ENCODE results near the gene ABCG4. TPM values are rescaled to one million over a fixed set of nuclear protein-coding genes. Genes with fewer than 3 reads are reported as not detected.

The ABCG4 gene
- total and polyA plus RNA-seq, 2 of the 8 experiments (the other 6 are each of a cell fraction or from before 2014, with no cell fraction given): 1.8 to 2.3 TPM

DNA sequence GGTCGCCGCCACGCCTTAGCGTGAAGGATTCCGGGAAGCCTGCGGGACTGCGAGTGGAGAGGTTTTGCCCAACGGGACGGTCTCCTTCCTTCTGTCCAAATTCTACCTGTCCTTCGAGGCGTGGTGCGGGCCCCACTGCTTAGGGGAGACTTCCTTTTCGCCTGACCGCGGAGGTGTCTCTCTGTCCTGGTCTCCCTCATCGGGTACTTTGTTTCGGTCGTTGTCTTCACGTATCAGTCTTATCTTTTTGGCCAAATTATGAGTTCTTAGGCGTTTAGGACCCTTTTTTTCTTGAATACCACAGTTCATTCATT, 27.1 kb upstream of the ABCG4 start:
- peaks cover 0 to 7% (median 4%) of the 10 kb centered on the region in 4 experiments; a peak in 3 of 8 replicates for H3K36me3 ChIP-seq (ENCODE audit: control insufficient read depth in 2 of 4, insufficient read depth in 4 of 4, low read length in 3 of 4)
- DNase-seq (ENCODE audit: low read depth in 1 of 2, low spot score in 2 of 2) (no peak), FAIRE-seq (no peak)
- no peak overlapping the region for H2BK15ac ChIP-seq (ENCODE audit: low read length)
- peak overlapping the region; percentile 62 to 86 (median 77) for H3K9ac ChIP-seq (replicated peaks in 1 of 4; ENCODE audit: extremely low read depth in 1 of 4, low read depth in 3 of 4, low read length in 3 of 4)
- H3K4me2 ChIP-seq (ENCODE audit: insufficient read depth in 1 of 2, low read depth in 2 of 2, low read length in 2 of 2): peak overlapping the region; percentile 74 to 81
- CTCF ChIA-PET (ENCODE audit: partially characterized antibody): interaction anchor here (1.3 to 4.9 kb wide), 5 partner anchors 12 to 74 kb away, joined by 3 to 26 read pairs (median 6); partner anchors contain the start of genes C2CD2L and HMBS
- H2BK120ac ChIP-seq (replicated peaks; ENCODE audit: low read depth, low read length): no peak overlapping the region
- H3K9me3 ChIP-seq (ENCODE audit: insufficient read depth in 2 of 2, low read depth in 1 of 2, low read length in 1 of 2): no peaks in the 10 kb centered on the region
- POLR2A ChIA-PET (ENCODE audit: partially characterized antibody): interaction anchor here (0.7 to 4.9 kb wide), 15 partner anchors 8 to 85 kb away, joined by 3 to 42 read pairs (median 4); partner anchors contain the start of genes ABCG4, C2CD2L, CBL and HMBS
- H3K18ac ChIP-seq (ENCODE audit: extremely low read depth, low read length): no peak overlapping the region
- no peak overlapping the region for H3K14ac ChIP-seq (ENCODE audit: insufficient read length)
- no peak overlapping the region for H2BK20ac ChIP-seq (ENCODE audit: low read length)
- no peak overlapping the region for H4K5ac ChIP-seq (ENCODE audit: insufficient read length, low read depth, low read length)
- TF ChIP-seq SIN3A (conservative IDR thresholded peaks at IDR 0.05 in 1 of 2, IDR thresholded peaks at IDR 0.05 in 1 of 2; ENCODE audit: low read depth in 1 of 2, low read length in 2 of 2) (peak in 1 of 2 experiments; percentile 18; a peak in 1 of 4 replicates), PHF8 (conservative IDR thresholded peaks at IDR 0.05; ENCODE audit: low read depth, low read length) (peak; percentile 9; the same call in 1 of the 2 replicates), NANOG (IDR thresholded peaks at IDR 0.05; ENCODE audit: insufficient read depth, low read depth, low read length, poor library complexity, severe bottlenecking) (no peak), HDAC2 (IDR thresholded peaks at IDR 0.05; ENCODE audit: borderline replicate concordance in 1 of 2, low read depth in 2 of 2, low read length in 2 of 2) (0 out of 4 replicates have a peak, but pooled peaks of 1 of the 2 experiments have one; percentile 41), POLR2AphosphoS5 (IDR thresholded peaks at IDR 0.05; ENCODE audit: low read depth, low read length) (no peak), POLR2A (IDR thresholded peaks at IDR 0.05; ENCODE audit: control extremely low read depth in 1 of 2, low read depth in 2 of 2, low read length in 2 of 2) (peak in 1 of 2 experiments; percentile 6; a peak in 1 of 3 replicates), SP2 (IDR thresholded peaks at IDR 0.05; ENCODE audit: low read length) (no peak)
- peak overlapping the region; percentile 36 for H3K56ac ChIP-seq (replicated peaks; ENCODE audit: insufficient read length, low read depth, low read length)
- peak overlapping the region; percentile 63 to 97 (median 93) for H3K4me3 ChIP-seq (ENCODE audit: extremely low read depth in 1 of 4, insufficient read depth in 2 of 4, low read depth in 3 of 4, low read length in 4 of 4)
- 3% methylated on average over 20 of the region's 20 CpGs; no CpG with 5 or more reads in 1 of the 2 experiments for WGBS, 2 experiments (ENCODE audit: extremely low coverage in 1 of 2, insufficient coverage in 1 of 2, insufficient read length in 1 of 2, insufficient replicate concordance in 2 of 2, low coverage in 1 of 2, low lambda C conversion rate in 2 of 2, missing lambda C conversion rate in 1 of 2)
- H3K79me1 ChIP-seq (ENCODE audit: low read depth, low read length): peaks cover 7% of the 10 kb centered on the region; the same call in 1 of the 2 replicates
- peaks cover 0 to 10% (median 6%) of the 10 kb centered on the region in 4 experiments; a peak in 5 of 7 replicates for H3K4me1 ChIP-seq (replicated peaks in 1 of 4; ENCODE audit: control insufficient read depth in 3 of 4, insufficient read depth in 4 of 4, low read length in 3 of 4)
- H2AFZ ChIP-seq (ENCODE audit: low read length): peak overlapping the region; percentile 59; the same call in 1 of the 2 replicates
- H4K91ac ChIP-seq (replicated peaks; ENCODE audit: insufficient read length, low read length): no peak overlapping the region
- peak overlapping the region; percentile 79 for H2BK5ac ChIP-seq (ENCODE audit: low read depth, low read length)
- H3K27me3 ChIP-seq (replicated peaks in 1 of 4; ENCODE audit: control insufficient read depth in 3 of 4, extremely low read depth in 1 of 4, insufficient read depth in 3 of 4, low read length in 3 of 4): no peaks in the 10 kb centered on the region
- no peak overlapping the region for H3K4ac ChIP-seq (replicated peaks; ENCODE audit: insufficient read length, low read depth, low read length)
- H2BK12ac ChIP-seq (ENCODE audit: low read depth, low read length): 0 out of 2 replicates have a peak overlapping the region, but pooled peaks have one; percentile 3
- no peak overlapping the region for H3K23ac ChIP-seq (ENCODE audit: insufficient read length)
- H3K79me2 ChIP-seq (ENCODE audit: control insufficient read depth in 1 of 2, insufficient read depth in 2 of 2, low read length in 2 of 2): peaks cover 7 to 26% of the 10 kb centered on the region in 2 experiments
- no peak overlapping the region for H2AK5ac ChIP-seq (ENCODE audit: low read depth, low read length)
- H4K8ac ChIP-seq (ENCODE audit: extremely low read depth, insufficient read depth, low read length): no peak overlapping the region
- H4K20me1 ChIP-seq (replicated peaks in 1 of 2; ENCODE audit: control insufficient read depth in 1 of 2, insufficient read depth in 2 of 2, low read length in 2 of 2): peaks cover 0 to 8% of the 10 kb centered on the region in 2 experiments
- H3K23me2 ChIP-seq (ENCODE audit: low read depth, low read length): peaks cover 5% of the 10 kb centered on the region; the same call in 1 of the 2 replicates
- H3K27ac ChIP-seq (ENCODE audit: low read depth, low read length): peak overlapping the region; percentile 68

Measured in H1 (cell line).